ELR (cell line): ENCODE measurements around the gene SPIB.
"Not testable (repeated sequence)": the region's sequence is repeated elsewhere in the genome, so short reads cannot be mapped to it uniquely, and the experiment has no call there.

Experiments
- DNase-seq: peaks from one replicate; pipeline ENCODE4 v3.0.0-alpha.2; 2015; ENCODE audit warnings: low read depth

SPIB gene

GRCh38 chr19:50418176-50419021 lies at the start of gene SPIB:
TSS of gene SPIB (plus strand) at chr19:50418938. CDS start at chr19:50418963, 25 bp downstream.
- DNase-seq: no peak

- DNase-seq: no peak
Measured at GRCh38 chr19:50371914-50372475, 46.7 kb upstream of the SPIB start.

- peak; percentile 98 for DNase-seq
Measured at GRCh38 chr19:50376166-50377050, 42.3 kb upstream of the SPIB start, which contains the start of gene NR1H2. TSS of gene NR1H2 (plus strand) at chr19:50376457. CDS start at chr19:50377606, 1,149 bp downstream.

- DNase-seq: no peak
Measured at GRCh38 chr19:50377051-50377461, 41.7 kb upstream of the SPIB start.

GRCh38 chr19:50377517-50377916 lies 41.2 kb upstream of the SPIB start:
- DNase-seq: no peak

- DNase-seq: no peak
Measured at GRCh38 chr19:50378169-50378862, 40.4 kb upstream of the SPIB start.

GRCh38 chr19:50378863-50379236 lies 39.9 kb upstream of the SPIB start:
- no peak for DNase-seq

- no peak for DNase-seq
Measured at GRCh38 chr19:50379602-50380001, 39.1 kb upstream of the SPIB start.

GRCh38 chr19:50380137-50380536 lies 38.6 kb upstream of the SPIB start:
- DNase-seq: no peak

GRCh38 chr19:50380751-50381151 lies 38.0 kb upstream of the SPIB start:
- no peak for DNase-seq

- no peak for DNase-seq
Measured at GRCh38 chr19:50381881-50382729, 36.6 kb upstream of the SPIB start.

- no peak for DNase-seq
Measured at GRCh38 chr19:50383001-50383851, 35.5 kb upstream of the SPIB start.

- peak; percentile 98 for DNase-seq
Measured at GRCh38 chr19:50383852-50384684, 34.7 kb upstream of the SPIB start, which contains the start of gene POLD1. TSS of gene POLD1 (plus strand) at chr19:50384347. CDS start at chr19:50398852, 14,505 bp downstream.

- DNase-seq: peak; percentile 56
Measured at GRCh38 chr19:50384685-50385535, 33.8 kb upstream of the SPIB start.

GRCh38 chr19:50387176-50387867 lies 31.4 kb upstream of the SPIB start:
- DNase-seq: peak; percentile 68

GRCh38 chr19:50387868-50388245 lies 30.9 kb upstream of the SPIB start:
- DNase-seq: no peak

- DNase-seq: not testable (repeated sequence)
Measured at GRCh38 chr19:50390295-50390694, 28.4 kb upstream of the SPIB start.
